ENCODE data around the gene CEMIP.

DNA sequence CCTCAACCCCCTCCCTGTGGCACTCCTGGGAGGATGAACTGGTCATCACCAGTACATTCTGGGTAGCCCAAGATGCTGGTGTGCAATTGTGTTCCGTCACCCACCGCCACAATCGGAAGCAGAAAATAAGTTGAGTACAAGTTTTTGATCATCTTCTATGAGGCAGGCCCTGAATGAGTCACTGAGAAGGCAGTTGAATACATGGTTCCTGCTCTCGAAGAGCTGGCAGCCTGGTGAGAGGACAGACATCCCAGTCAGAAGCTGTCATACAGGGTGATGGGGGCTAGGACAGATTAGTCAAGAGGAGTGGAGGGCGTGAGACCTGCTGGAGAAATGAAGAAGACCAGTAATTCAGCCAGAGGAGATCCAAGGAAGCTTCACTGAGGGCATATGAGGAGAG, 6.2 kb downstream of the CEMIP start:
- no peak for TF ChIP-seq CTCF (conservative IDR thresholded peaks at IDR 0.05; ENCODE audit: low read depth, low read length)
- no peak for TF ChIP-seq EZH2 (IDR thresholded peaks at IDR 0.05; ENCODE audit: low read length, unreplicated experiment)

All from PC-3 (cell line).